Muscle of leg (tissue), 11 donors: ENCODE measurements around the gene MYO1D. TPM values are rescaled to one million over a fixed set of nuclear protein-coding genes. Genes with fewer than 3 reads are reported as not detected.

Source experiments
- DNase-seq: peaks from one replicate; pipeline ENCODE4 v3.0.0; 2013
- H3K27ac ChIP-seq: one replicate; pipeline ENCODE4 v1.5.1; 2013; ENCODE audit warnings: mild to moderate bottlenecking, low read length, control low read depth
- H3K27me3 ChIP-seq: one replicate; pipeline ENCODE4 v1.6.1; 2013; ENCODE audit warnings: low read length; ENCODE audit not compliant: control insufficient read depth, insufficient read depth
- H3K36me3 ChIP-seq: one replicate; pipeline ENCODE4 v1.6.1; 2013; ENCODE audit warnings: low read length; ENCODE audit not compliant: control insufficient read depth, insufficient read depth
- H3K4me1 ChIP-seq: one replicate; pipeline ENCODE4 v1.6.1; 2013; ENCODE audit warnings: low read length; ENCODE audit not compliant: control insufficient read depth, insufficient read depth
- H3K4me3 ChIP-seq: one replicate; pipeline ENCODE4 v1.5.1; 2013; ENCODE audit warnings: low read length, control low read depth
- H3K9me3 ChIP-seq: replicated peaks from 2 replicates; pipeline ENCODE4 v1.6.1; 2013; ENCODE audit warnings: low read depth, low read length; ENCODE audit not compliant: control insufficient read depth
- WGBS: methylation state at CpG from one replicate; pipeline ENCODE4 v1.1.5; 2013; ENCODE audit warnings: missing lambda C conversion rate; ENCODE audit not compliant: insufficient coverage; 5-methylcytosine and 5-hydroxymethylcytosine counted together
- polyA plus RNA-seq, 8 donors: library from polyadenylated mRNA; unstranded; fragments of 120-200 nt; gene quantifications; one replicate each; pipeline versions ENCODE4 v1.2.1 to v1.2.3, GENCODE V29; 2013; ENCODE audit warnings: inconsistent platforms in 1 of 8, low replicate concordance in 1 of 8; ENCODE audit not compliant: insufficient read length in 8 of 8, insufficient read depth in 1 of 8
- total RNA-seq: library from RNA; stranded (reverse); fragments of 120-200 nt; gene quantifications from one replicate; pipeline ENCODE4 v1.2.4, GENCODE V29; 2013

MYO1D gene
- total and polyA plus RNA-seq, 9 donors: 4.2 to 10.2 (median 5.4) TPM

- peaks cover 59% of the 10 kb centered on the region for H3K4me1 ChIP-seq
- H3K36me3 ChIP-seq: no peaks in the 10 kb centered on the region
- peak; percentile 62 for DNase-seq
- H3K9me3 ChIP-seq: no peaks in the 10 kb centered on the region
- peak overlapping the region; percentile 85 for H3K27ac ChIP-seq
- no peak overlapping the region for H3K4me3 ChIP-seq
- H3K27me3 ChIP-seq: no peaks in the 10 kb centered on the region
- WGBS: 81% methylated on average over 14 of the region's 16 CpGs
These were observed 380.4 kb downstream of the MYO1D start for GRCh38 chr17:32496395-32497073.

- peak; percentile 64 for DNase-seq
- H3K27ac ChIP-seq: peak overlapping the region; percentile 85
- no peak overlapping the region for H3K4me3 ChIP-seq
- H3K27me3 ChIP-seq: no peaks in the 10 kb centered on the region
- H3K4me1 ChIP-seq: peaks cover 59% of the 10 kb centered on the region
- no peaks in the 10 kb centered on the region for H3K9me3 ChIP-seq
- WGBS: 51% methylated on average over 38 of the region's 45 CpGs
- H3K36me3 ChIP-seq: no peaks in the 10 kb centered on the region
These were observed 381.3 kb downstream of the MYO1D start for GRCh38 chr17:32495359-32496231.

GRCh38 chr17:32494621-32495358 is 382.1 kb downstream of the MYO1D start:
- H3K9me3 ChIP-seq: no peaks in the 10 kb centered on the region
- peaks cover 64% of the 10 kb centered on the region for H3K4me1 ChIP-seq
- peak overlapping the region; percentile 85 for H3K27ac ChIP-seq
- H3K27me3 ChIP-seq: no peaks in the 10 kb centered on the region
- no peak for DNase-seq
- no peak overlapping the region for H3K4me3 ChIP-seq
- peaks cover 2% of the 10 kb centered on the region for H3K36me3 ChIP-seq
- 87% methylated on average over 30 of the region's 34 CpGs for WGBS

- 85% methylated on average over 9 of the region's 11 CpGs for WGBS
- DNase-seq: no peak
- H3K4me1 ChIP-seq: peaks cover 71% of the 10 kb centered on the region
- H3K9me3 ChIP-seq: no peaks in the 10 kb centered on the region
- no peaks in the 10 kb centered on the region for H3K27me3 ChIP-seq
- peaks cover 9% of the 10 kb centered on the region for H3K36me3 ChIP-seq
- no peak overlapping the region for H3K27ac ChIP-seq
- H3K4me3 ChIP-seq: no peak overlapping the region
These were observed 382.9 kb downstream of the MYO1D start for GRCh38 chr17:32493976-32494513.

- Histone ChIP-seq H3K36me3 (peaks cover 14% of the 10 kb centered on the region), H3K27me3 (no peaks in the 10 kb centered on the region), H3K27ac (no peak overlapping the region), H3K9me3 (no peaks in the 10 kb centered on the region), H3K4me1 (peaks cover 75% of the 10 kb centered on the region), H3K4me3 (no peak overlapping the region)
- whole genome bisulfite sequencing: 73% methylated on average over 15 of the region's 15 CpGs
- DNase-seq: no peak
These were observed 383.4 kb downstream of the MYO1D start for GRCh38 chr17:32493571-32493970.

GRCh38 chr17:32492648-32493289 is 384.2 kb downstream of the MYO1D start:
- H3K36me3 ChIP-seq: peaks cover 22% of the 10 kb centered on the region
- H3K27ac ChIP-seq: no peak overlapping the region
- H3K4me1 ChIP-seq: peaks cover 75% of the 10 kb centered on the region
- WGBS: 90% methylated on average over 4 of the region's 7 CpGs
- no peaks in the 10 kb centered on the region for H3K9me3 ChIP-seq
- DNase-seq: no peak
- H3K4me3 ChIP-seq: no peak overlapping the region
- H3K27me3 ChIP-seq: no peaks in the 10 kb centered on the region

GRCh38 chr17:32492264-32492589 is 384.7 kb downstream of the MYO1D start:
- 64% methylated on average over 3 of the region's 4 CpGs for WGBS
- H3K4me3 ChIP-seq: no peak overlapping the region
- H3K36me3 ChIP-seq: peaks cover 23% of the 10 kb centered on the region
- no peak overlapping the region for H3K27ac ChIP-seq
- DNase-seq: no peak
- peaks cover 73% of the 10 kb centered on the region for H3K4me1 ChIP-seq
- H3K9me3 ChIP-seq: no peaks in the 10 kb centered on the region
- no peaks in the 10 kb centered on the region for H3K27me3 ChIP-seq

- no peak for DNase-seq
- WGBS: 76% methylated on average over 21 of the region's 21 CpGs
- Histone ChIP-seq H3K4me1 (peaks cover 67% of the 10 kb centered on the region), H3K27ac (no peak overlapping the region), H3K36me3 (peaks cover 23% of the 10 kb centered on the region), H3K4me3 (no peak overlapping the region), H3K27me3 (no peaks in the 10 kb centered on the region), H3K9me3 (no peaks in the 10 kb centered on the region)
These were observed 385.3 kb downstream of the MYO1D start for GRCh38 chr17:32491371-32492263.

- H3K36me3 ChIP-seq: peaks cover 23% of the 10 kb centered on the region
- H3K9me3 ChIP-seq: no peaks in the 10 kb centered on the region
- H3K27ac ChIP-seq: no peak overlapping the region
- DNase-seq: no peak
- no peak overlapping the region for H3K4me3 ChIP-seq
- H3K4me1 ChIP-seq: peaks cover 62% of the 10 kb centered on the region
- no peaks in the 10 kb centered on the region for H3K27me3 ChIP-seq
- WGBS: 35% methylated on average over 9 of the region's 16 CpGs
These were observed 386.8 kb downstream of the MYO1D start for GRCh38 chr17:32490101-32490482.
